ENCODE results near the gene AGXT2. TPM values are rescaled to one million over a fixed set of nuclear protein-coding genes. Genes with fewer than 3 reads are reported as not detected.

Gene AGXT2
- total RNA-seq, 1 experiment from 2014 or later: not detected

- TF ChIP-seq ZNF274 (IDR thresholded peaks at IDR 0.05; ENCODE audit: low read depth, low read length): no peak
- no peak for TF ChIP-seq RAD21 (IDR thresholded peaks at IDR 0.05; ENCODE audit: low read depth)
- no peak for TF ChIP-seq JUND (IDR thresholded peaks at IDR 0.05)
- no peak for TF ChIP-seq CTCF (IDR thresholded peaks at IDR 0.05 in 2 of 3, conservative IDR thresholded peaks at IDR 0.05 in 1 of 3; ENCODE audit: borderline replicate concordance in 1 of 3, insufficient read depth in 1 of 3, low read depth in 2 of 3, low read length in 2 of 3)
- no peak for TF ChIP-seq TCF7L2 (IDR thresholded peaks at IDR 0.05; ENCODE audit: borderline replicate concordance, extremely low read depth, insufficient read depth, insufficient read length)
- no peak for TF ChIP-seq SIN3A (IDR thresholded peaks at IDR 0.05; ENCODE audit: low read depth)
- TF ChIP-seq YY1 (IDR thresholded peaks at IDR 0.05; ENCODE audit: extremely low read depth, insufficient replicate concordance, low read depth, low read length): no peak
- TF ChIP-seq REST (IDR thresholded peaks at IDR 0.05; ENCODE audit: low read depth): no peak
- TF ChIP-seq CEBPB (IDR thresholded peaks at IDR 0.05; ENCODE audit: low read depth): no peak
- no peak for TF ChIP-seq POLR2A (IDR thresholded peaks at IDR 0.05; ENCODE audit: borderline replicate concordance, extremely low read depth, insufficient read depth, insufficient read length)
- TF ChIP-seq FOSL1 (IDR thresholded peaks at IDR 0.05; ENCODE audit: low read depth): no peak
- TF ChIP-seq EZH2phosphoT487 (IDR thresholded peaks at IDR 0.05; ENCODE audit: borderline replicate concordance): no peak
- TF ChIP-seq CBX3 (IDR thresholded peaks at IDR 0.05; ENCODE audit: low read depth): no peak
- TF ChIP-seq ELF1 (IDR thresholded peaks at IDR 0.05; ENCODE audit: borderline replicate concordance, low read depth): no peak
- Histone ChIP-seq H3K4me3 (replicated peaks in 1 of 2; ENCODE audit: low read depth in 1 of 2, low read length in 2 of 2) (no peak overlapping the region), H3K4me1 (ENCODE audit: control insufficient read depth in 1 of 2, insufficient read depth in 2 of 2, low read length in 2 of 2) (peaks cover 0 to 6% of the 10 kb centered on the region in 2 experiments; a peak in 2 of 4 replicates), H3K27ac (ENCODE audit: low read depth, low read length) (no peak overlapping the region), H4K20me1 (ENCODE audit: insufficient read depth) (no peaks in the 10 kb centered on the region), H2AFZ (ENCODE audit: low read depth, low read length, poor library complexity, severe bottlenecking) (no peak overlapping the region), H3K9ac (ENCODE audit: low read length) (no peak overlapping the region), H3K27me3 (ENCODE audit: insufficient read depth, low read length) (no peaks in the 10 kb centered on the region), H3K79me2 (ENCODE audit: insufficient read depth, low read length) (no peaks in the 10 kb centered on the region), H3K9me3 (ENCODE audit: control insufficient read depth in 1 of 2, insufficient read depth in 1 of 2, low read depth in 1 of 2, low read length in 2 of 2) (no peaks in the 10 kb centered on the region), H3K9me2 (ENCODE audit: insufficient read depth) (no peaks in the 10 kb centered on the region), H3K36me3 (ENCODE audit: control insufficient read depth in 1 of 2, insufficient read depth in 2 of 2, low read length in 2 of 2) (peaks cover 0 to 4% of the 10 kb centered on the region in 2 experiments; a peak in 2 of 4 replicates), H3K4me2 (ENCODE audit: low read length) (no peak overlapping the region)
- ATAC-seq: no peak
- no peak for DNase-seq (ENCODE audit: low read depth, low spot score)
- intact Hi-C loops (cut with micrococcal nuclease): no loop called here
- ChIA-PET RAD21 (ENCODE audit: low non-redundant PET in 1 of 2, low total read pairs in 2 of 2, uncharacterized antibody in 2 of 2, unreplicated experiment in 2 of 2) (no interaction called here), CTCF (interaction anchor here (1.2 to 2.7 kb wide), 2 partner anchors 22 to 46 kb away, joined by 3 to 18 read pairs; no protein-coding TSS in a partner anchor), POLR2A (no interaction called here)
- no TSS peak for BruUV-seq (replicated peaks)
Observed at GRCh38 chr5:34957321-34957720, 90.4 kb downstream of the AGXT2 start.

All from HCT116 (cell line).